Measurements from ENCODE around the gene ZNF350. TPM values are rescaled to one million over a fixed set of nuclear protein-coding genes. Genes with fewer than 3 reads are reported as not detected.
A peak's percentile ranks its signal among the peaks of the same experiment; 100 is the strongest.
"Not testable (repeated sequence)": the region's sequence is repeated elsewhere in the genome, so short reads cannot be mapped to it uniquely, and the experiment has no call there.

ZNF350 gene
- total and polyA plus RNA-seq, 5 experiments from 2014 or later: 13.2 to 45.4 (median 17.0) TPM

DNA sequence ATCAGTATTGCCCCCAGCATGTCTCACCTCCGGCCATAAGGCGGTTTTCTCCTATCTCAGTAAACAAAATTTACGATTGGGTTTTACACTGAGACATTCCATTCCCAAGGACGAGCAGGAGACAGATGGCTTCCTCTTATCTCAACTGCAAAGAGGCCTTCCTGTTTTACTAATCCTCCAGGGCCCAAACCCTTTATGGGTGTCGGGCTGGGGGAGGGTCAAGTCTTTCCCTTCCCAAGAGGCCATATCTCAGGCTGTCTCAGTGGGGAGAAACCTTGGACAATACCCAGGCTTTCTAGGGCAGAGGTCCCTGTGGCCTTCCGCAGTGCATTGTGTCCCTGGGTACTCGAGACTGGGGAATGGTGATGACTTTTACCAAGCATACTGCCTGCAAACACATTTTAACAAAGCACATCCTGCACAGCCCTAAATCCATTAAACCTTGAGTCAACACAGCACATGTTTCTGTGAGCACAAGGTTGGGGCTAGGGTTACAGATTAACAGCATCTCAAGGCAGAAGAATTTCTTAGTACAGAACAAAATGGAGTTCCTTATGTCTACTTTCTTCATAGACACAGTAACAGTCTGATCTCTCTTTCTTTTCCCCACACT lies 25.9 kb downstream of the ZNF350 start:
- DNase-seq, POLR2A ChIA-PET, H3K27ac Mint-ChIP-seq, ATAC-seq, H3K4me3 Mint-ChIP-seq, H3K4me1 Mint-ChIP-seq, H3K27me3 Mint-ChIP-seq: not testable (repeated sequence)
- Mint-ChIP-seq H3K9me3 (peaks cover 22 to 100% (median 82%) of the 10 kb centered on the region in 9 donors), H3K36me3 (peaks cover 35 to 84% (median 83%) of the 10 kb centered on the region in 3 donors)

DNA sequence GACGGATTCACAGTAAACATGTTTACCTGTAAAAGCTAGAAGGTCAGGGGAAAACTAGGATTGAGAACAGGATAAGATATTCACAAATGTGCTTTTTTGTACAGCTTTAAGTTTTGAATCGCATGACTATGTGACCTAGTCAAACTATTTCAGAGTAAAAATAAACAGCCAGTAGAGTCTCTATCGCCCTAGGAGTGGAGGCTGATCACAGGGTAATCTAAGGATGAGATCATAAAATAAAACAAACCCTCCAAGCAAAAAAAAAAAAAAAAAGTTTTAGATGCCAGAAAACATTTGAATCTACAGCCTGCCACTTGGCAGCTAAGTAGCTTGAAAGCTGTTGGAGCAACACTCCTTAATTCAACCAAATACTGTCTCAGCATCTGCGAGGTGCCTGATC lies 26.8 kb downstream of the ZNF350 start:
- Mint-ChIP-seq H3K9me3 (peaks cover 25 to 100% (median 75%) of the 10 kb centered on the region in 9 donors), H3K36me3 (peaks cover 26 to 80% (median 74%) of the 10 kb centered on the region in 3 donors), H3K27me3 (no peaks in the 10 kb centered on the region), H3K27ac (no peak overlapping the region), H3K4me3 (no peak overlapping the region), H3K4me1 (no peaks in the 10 kb centered on the region)
- DNase-seq: no peak
- POLR2A ChIA-PET: no interaction called here
- ATAC-seq: no peak

DNA sequence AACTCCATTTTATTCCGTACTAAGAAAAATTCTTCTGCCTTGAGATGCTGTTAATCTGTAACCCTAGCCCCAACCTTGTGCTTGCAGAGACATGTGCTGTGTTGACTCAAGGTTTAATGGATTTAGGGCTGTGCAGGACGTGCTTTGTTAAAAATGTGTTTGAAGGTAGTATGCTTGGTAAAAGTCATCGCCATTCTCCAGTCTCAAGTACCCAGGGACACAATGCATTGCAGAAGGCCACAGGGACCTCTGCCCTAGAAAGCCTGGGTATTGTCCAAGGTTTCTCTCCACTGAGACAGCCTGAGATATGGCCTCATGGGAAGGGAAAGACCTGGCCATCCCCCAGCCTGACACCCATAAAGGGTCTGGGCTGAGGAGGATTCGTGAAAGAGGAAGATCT lies 28.8 kb downstream of the ZNF350 start:
- H3K27ac Mint-ChIP-seq, H3K4me1 Mint-ChIP-seq, ATAC-seq, H3K27me3 Mint-ChIP-seq, POLR2A ChIA-PET, H3K4me3 Mint-ChIP-seq, DNase-seq: not testable (repeated sequence)
- Mint-ChIP-seq H3K36me3 (peaks cover 9 to 78% (median 64%) of the 10 kb centered on the region in 3 donors), H3K9me3 (peaks cover 23 to 95% (median 67%) of the 10 kb centered on the region in 9 donors)

DNA sequence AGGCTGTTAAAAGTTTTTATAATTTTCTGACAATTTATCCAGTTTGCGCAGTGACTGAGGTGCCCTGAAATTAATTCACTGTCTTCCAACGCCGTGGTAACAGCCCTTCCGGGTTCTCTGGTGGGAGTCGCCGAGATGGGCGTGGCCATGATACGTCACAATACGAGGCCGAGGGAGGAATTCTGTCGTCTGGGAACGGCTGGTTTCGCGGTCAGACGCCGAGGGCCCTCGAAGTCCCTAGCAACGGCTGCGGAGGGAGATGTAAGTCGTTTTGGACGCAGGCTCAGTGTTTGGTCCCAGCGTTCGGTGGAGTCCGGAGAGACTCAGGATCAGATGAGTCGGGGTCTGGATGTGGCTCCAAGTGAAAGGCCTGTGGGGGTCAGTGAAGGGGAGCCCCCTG lies 37.7 kb downstream of the ZNF350 start:
- Mint-ChIP-seq H3K4me3 (no peak overlapping the region), H3K36me3 (peaks cover 15 to 58% (median 56%) of the 10 kb centered on the region in 3 donors), H3K27me3 (no peaks in the 10 kb centered on the region), H3K27ac (no peak overlapping the region), H3K9me3 (peaks cover 15 to 87% (median 57%) of the 10 kb centered on the region in 9 donors), H3K4me1 (no peaks in the 10 kb centered on the region)
- POLR2A ChIA-PET: no interaction called here
- no peak for ATAC-seq
- DNase-seq: no peak

DNA sequence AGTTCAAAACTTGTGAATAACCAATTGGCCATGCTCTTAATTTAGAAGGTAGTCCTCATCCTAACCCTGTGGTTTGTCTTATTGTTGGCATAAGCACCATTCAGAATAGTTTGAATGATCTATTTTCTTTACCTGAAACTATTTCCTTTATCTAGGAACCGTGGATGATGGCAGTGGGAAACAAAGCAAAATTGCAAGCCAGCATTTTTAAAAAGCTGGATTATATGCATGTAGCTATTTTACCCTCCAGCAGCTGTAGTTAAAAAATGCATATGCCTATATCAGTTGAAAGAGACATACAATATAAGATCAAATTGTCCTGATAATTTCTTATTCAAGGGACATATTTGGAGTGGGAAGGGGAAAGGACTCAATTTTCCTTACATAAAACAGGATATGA lies 40.0 kb downstream of the ZNF350 start:
- H3K36me3 Mint-ChIP-seq: peaks cover 35 to 72% (median 70%) of the 10 kb centered on the region in 3 donors
- no peak overlapping the region for H3K27ac Mint-ChIP-seq
- H3K27me3 Mint-ChIP-seq: no peaks in the 10 kb centered on the region
- H3K4me1 Mint-ChIP-seq: peaks cover 0 to 2% (median 0%) of the 10 kb centered on the region in 4 donors
- H3K4me3 Mint-ChIP-seq: no peak overlapping the region
- no peak for ATAC-seq
- no peak for DNase-seq
- peaks cover 18 to 98% (median 71%) of the 10 kb centered on the region in 9 donors for H3K9me3 Mint-ChIP-seq
- POLR2A ChIA-PET: no interaction called here

DNA sequence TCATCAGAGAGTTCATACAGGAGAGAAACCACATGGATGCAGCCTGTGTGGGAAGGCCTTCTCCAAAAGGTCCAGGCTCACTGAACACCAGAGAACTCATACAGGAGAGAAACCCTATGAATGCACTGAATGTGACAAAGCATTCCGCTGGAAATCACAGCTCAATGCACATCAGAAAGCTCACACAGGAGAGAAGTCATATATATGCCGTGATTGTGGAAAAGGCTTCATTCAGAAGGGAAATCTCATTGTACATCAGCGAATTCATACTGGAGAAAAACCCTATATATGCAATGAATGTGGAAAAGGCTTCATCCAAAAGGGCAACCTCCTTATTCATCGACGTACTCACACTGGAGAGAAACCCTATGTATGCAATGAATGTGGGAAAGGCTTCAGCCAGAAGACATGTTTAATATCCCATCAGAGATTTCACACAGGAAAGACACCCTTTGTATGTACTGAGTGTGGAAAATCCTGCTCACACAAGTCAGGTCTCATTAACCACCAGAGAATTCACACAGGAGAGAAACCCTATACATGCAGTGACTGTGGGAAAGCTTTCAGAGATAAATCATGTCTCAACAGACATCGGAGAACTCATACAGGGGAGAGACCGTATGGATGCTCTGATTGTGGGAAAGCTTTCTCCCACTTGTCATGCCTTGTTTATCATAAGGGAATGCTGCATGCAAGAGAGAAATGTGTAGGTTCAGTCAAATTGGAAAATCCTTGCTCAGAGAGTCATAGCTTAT lies 41.7 kb downstream of the ZNF350 start:
- ATAC-seq: no peak
- peaks cover 51 to 78% (median 78%) of the 10 kb centered on the region in 3 donors for H3K36me3 Mint-ChIP-seq
- no peak for DNase-seq
- H3K9me3 Mint-ChIP-seq: peaks cover 22 to 98% (median 69%) of the 10 kb centered on the region in 9 donors
- POLR2A ChIA-PET: no interaction called here
- H3K27me3 Mint-ChIP-seq: no peaks in the 10 kb centered on the region
- no peak overlapping the region for H3K27ac Mint-ChIP-seq
- H3K4me1 Mint-ChIP-seq: peaks cover 0 to 4% (median 0%) of the 10 kb centered on the region in 4 donors
- no peak overlapping the region for H3K4me3 Mint-ChIP-seq

DNA sequence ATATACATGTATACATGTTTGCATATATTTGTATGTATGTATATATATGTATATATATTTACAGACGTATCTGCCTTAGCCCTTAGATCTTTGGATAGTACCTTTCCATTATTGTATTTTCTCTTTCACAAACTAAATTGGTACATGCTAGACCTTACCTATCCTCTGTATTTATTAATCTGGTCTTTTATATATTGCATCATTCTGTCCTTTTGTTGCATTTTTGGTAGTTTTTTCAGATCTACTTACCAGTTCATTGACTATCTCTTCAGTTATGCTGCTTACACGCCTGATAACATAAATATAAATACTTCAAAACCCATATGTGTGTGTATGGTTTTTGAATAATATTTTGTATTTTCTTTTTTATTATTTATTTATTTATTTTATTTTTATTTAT lies 47.7 kb downstream of the ZNF350 start:
- ATAC-seq (no peak), DNase-seq (no peak)
- H3K27ac Mint-ChIP-seq: no peak overlapping the region
- peaks cover 27 to 99% (median 66%) of the 10 kb centered on the region in 9 donors for H3K9me3 Mint-ChIP-seq
- H3K36me3 Mint-ChIP-seq: peaks cover 74 to 96% (median 95%) of the 10 kb centered on the region in 3 donors
- H3K4me1 Mint-ChIP-seq: peaks cover 0 to 4% (median 0%) of the 10 kb centered on the region in 4 donors
- no peak overlapping the region for H3K4me3 Mint-ChIP-seq
- POLR2A ChIA-PET: no interaction called here
- H3K27me3 Mint-ChIP-seq: no peaks in the 10 kb centered on the region

DNA sequence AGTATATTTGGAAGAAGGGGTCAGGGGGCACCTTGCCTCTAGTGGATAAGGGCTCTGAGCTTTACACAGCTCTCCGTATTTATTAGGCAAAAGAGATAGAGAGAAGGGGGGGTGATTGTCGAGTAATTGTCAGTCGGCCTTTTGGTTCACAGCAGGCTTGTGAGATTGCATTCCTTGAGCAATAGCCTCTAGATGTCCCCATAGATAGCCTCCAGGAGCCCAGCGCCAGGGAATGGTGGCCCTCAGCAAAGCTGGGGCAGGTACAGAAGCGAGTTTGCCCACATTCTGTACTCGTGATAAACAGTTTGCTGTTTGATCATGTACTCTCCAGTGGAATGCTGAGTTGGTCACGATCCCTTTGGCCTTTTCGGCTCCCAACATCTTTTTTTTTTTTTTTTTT lies 54.7 kb downstream of the ZNF350 start:
- H3K9me3 Mint-ChIP-seq: peaks cover 10 to 84% (median 34%) of the 10 kb centered on the region in 9 donors
- POLR2A ChIA-PET: no interaction called here
- peaks cover 52 to 82% (median 70%) of the 10 kb centered on the region in 3 donors for H3K36me3 Mint-ChIP-seq
- ATAC-seq: no peak
- H3K4me3 Mint-ChIP-seq: peak overlapping the region in 1 of 10 donors; percentile 69
- DNase-seq: no peak
- H3K27ac Mint-ChIP-seq: no peak overlapping the region
- no peaks in the 10 kb centered on the region for H3K27me3 Mint-ChIP-seq
- peaks cover 9 to 29% (median 25%) of the 10 kb centered on the region in 4 donors for H3K4me1 Mint-ChIP-seq

DNA sequence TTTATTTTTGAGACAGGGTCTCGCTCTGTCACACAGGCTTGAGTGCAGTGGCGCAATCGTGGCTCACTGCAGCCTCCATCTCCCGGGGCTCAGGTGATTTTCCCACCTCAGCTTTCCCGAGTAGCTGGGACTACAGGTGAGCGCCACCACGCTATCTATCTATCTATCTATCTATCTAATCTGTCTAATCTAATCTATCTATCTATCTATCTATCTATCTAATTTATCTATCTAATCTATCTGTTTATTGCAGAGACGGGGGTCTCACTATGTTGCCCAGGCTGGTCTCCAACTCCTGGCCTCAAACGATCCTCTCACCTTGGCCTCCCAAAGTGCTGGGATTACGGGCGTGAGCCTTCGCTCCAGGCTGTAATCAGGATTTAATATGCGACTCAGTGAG lies 58.8 kb downstream of the ZNF350 start:
- no peak for DNase-seq
- Mint-ChIP-seq H3K4me1 (peaks cover 15 to 35% (median 32%) of the 10 kb centered on the region in 4 donors), H3K9me3 (peaks cover 10 to 85% (median 53%) of the 10 kb centered on the region in 9 donors), H3K27ac (peak overlapping the region in 9 of 10 donors; percentile 89 to 98 (median 96)), H3K36me3 (peaks cover 30 to 66% (median 62%) of the 10 kb centered on the region in 3 donors), H3K27me3 (no peaks in the 10 kb centered on the region), H3K4me3 (peak overlapping the region; percentile 95 to 100 (median 98))
- no peak for ATAC-seq
- POLR2A ChIA-PET: interaction anchor here (1.2 kb wide), 1 partner anchor 23 kb away, joined by 4 read pairs; the partner anchor contains the start of gene ZNF649

DNA sequence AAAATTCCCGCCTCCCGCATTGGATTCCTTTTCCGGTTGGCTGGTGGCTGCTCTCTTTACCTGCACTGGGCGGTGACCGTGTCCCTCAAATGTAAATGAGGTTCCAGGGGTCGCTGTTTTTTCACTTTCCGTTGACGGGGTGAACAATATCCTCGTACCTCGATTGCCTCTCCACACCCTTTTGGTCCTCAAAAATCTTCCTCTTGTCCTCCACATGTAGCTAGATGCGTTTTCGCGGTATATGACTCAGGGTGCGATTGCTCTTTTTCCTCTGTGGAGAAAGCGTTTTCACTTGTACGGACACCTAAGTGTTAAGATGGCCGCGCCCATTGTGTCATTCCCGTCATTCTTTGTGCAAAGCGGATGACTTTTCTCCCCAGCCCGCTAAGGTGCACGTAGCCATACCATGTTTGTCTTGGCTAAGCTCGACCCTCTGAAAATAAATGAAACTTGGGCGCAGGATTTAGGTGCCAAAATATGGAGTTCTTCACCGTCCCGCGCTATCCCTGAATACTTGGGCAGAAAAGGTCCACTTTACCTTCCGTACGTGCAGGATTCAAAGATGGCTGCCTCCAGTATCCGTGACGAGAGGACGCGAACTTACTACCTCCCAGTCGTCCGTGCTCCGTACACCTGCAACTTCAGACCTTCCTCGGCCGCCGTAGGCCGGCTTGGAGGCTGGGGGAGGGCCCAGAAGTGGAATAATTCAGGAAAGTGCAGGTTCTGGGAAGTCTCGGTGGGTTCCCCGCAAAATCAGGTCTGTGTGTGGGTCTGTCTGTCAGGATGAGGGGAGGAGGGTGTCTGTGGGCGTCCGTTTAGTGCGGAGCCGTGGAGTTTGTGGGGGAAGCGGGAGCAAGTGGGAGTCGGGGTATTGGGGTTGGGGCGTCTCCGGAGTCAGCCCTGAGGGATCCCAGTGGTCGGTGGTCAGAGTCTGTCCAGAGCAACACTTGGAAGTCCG lies 59.6 kb downstream of the ZNF350 start, which contains the start of gene ZNF613:
Gene ZNF613 (plus strand): TSS at position 689 of the 958 bp plus-strand sequence. CDS start 8,749 bp downstream, outside the sequence.
- peaks cover 24 to 67% (median 66%) of the 10 kb centered on the region in 3 donors for H3K36me3 Mint-ChIP-seq
- peak; percentile 86 to 88 for ATAC-seq
- peak within 1 kb of the TSS; percentile 89 to 98 (median 96) for H3K27ac Mint-ChIP-seq
- POLR2A ChIA-PET: interaction anchor here (1.2 to 1.4 kb wide), 5 partner anchors 12 to 122 kb away, joined by 3 to 5 read pairs (median 4); partner anchors contain the start of genes ZNF432, ZNF614 and ZNF649
- no peaks in the 10 kb centered on the region for H3K27me3 Mint-ChIP-seq
- H3K4me1 Mint-ChIP-seq: peaks cover 15 to 35% (median 32%) of the 10 kb centered on the region in 4 donors
- H3K9me3 Mint-ChIP-seq: peaks cover 10 to 90% (median 52%) of the 10 kb centered on the region in 9 donors
- H3K4me3 Mint-ChIP-seq: peak within 1 kb of the TSS; percentile 95 to 100 (median 98)
- DNase-seq: peak; percentile 59 to 93 (median 78)

DNA sequence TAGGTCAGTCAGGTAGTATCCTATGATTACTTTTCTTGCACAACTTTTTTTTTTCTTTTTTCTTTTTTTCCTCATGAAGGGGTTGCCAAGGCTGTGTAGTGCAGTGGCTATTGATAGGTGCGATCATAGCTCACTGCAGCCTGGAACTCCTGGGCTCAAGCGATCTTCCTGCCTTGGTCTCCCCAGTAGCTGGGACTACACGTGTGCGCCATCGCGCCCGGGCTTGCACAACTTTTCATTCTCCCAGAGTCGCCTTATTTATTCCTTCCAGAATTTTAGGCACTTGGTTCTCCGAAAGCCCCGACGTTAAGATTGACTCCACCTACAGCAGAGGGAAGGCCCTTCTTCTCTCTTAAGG lies 60.2 kb downstream of the ZNF350 start:
- H3K4me3 Mint-ChIP-seq: peak overlapping the region; percentile 95 to 100 (median 98)
- POLR2A ChIA-PET: interaction anchor here (0.5 to 1.4 kb wide), 6 partner anchors 11 to 1493 kb away, joined by 3 to 5 read pairs (median 4); partner anchors contain the start of genes ZNF432, ZNF614 and ZNF649
- H3K36me3 Mint-ChIP-seq: peaks cover 19 to 68% (median 66%) of the 10 kb centered on the region in 3 donors
- peaks cover 10 to 90% (median 48%) of the 10 kb centered on the region in 9 donors for H3K9me3 Mint-ChIP-seq
- ATAC-seq (no peak), DNase-seq (no peak)
- no peaks in the 10 kb centered on the region for H3K27me3 Mint-ChIP-seq
- peak overlapping the region; percentile 89 to 98 (median 96) for H3K27ac Mint-ChIP-seq
- H3K4me1 Mint-ChIP-seq: peaks cover 15 to 35% (median 32%) of the 10 kb centered on the region in 4 donors

DNA sequence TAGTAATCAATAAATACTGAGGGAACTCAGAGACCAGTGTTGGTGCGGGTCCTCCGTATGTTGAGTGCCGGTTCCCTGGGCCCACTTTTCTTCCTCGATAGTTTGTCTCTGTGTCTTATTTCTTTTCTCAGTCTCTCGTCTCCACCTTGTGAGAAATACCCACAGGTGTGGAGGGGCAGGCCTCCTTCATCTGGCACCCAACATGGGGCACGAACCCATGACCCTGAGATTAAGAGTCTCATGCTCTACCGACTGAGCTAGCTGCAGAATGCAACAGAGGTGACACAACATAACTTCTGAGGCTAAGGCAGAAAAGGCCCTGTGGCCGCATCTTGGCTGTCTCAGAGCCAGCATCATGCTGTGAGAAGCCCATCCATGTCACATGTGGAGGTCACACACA lies 64.7 kb downstream of the ZNF350 start:
- peaks cover 0 to 71% (median 51%) of the 10 kb centered on the region in 3 donors for H3K36me3 Mint-ChIP-seq
- no peaks in the 10 kb centered on the region for H3K27me3 Mint-ChIP-seq
- no peak overlapping the region for H3K4me3 Mint-ChIP-seq
- DNase-seq (no peak), ATAC-seq (no peak)
- peaks cover 0 to 100% (median 50%) of the 10 kb centered on the region in 9 donors for H3K9me3 Mint-ChIP-seq
- no peak overlapping the region for H3K27ac Mint-ChIP-seq
- POLR2A ChIA-PET: interaction anchor here (0.8 kb wide), 1 partner anchor 74 kb away, joined by 3 read pairs; no protein-coding TSS in a partner anchor
- H3K4me1 Mint-ChIP-seq: peaks cover 6 to 9% (median 7%) of the 10 kb centered on the region in 4 donors

Data from naive thymus-derived CD8-positive, alpha-beta T cell (primary cell).